Measurements from ENCODE around the gene C6orf132.

The C6orf132 gene

DNA sequence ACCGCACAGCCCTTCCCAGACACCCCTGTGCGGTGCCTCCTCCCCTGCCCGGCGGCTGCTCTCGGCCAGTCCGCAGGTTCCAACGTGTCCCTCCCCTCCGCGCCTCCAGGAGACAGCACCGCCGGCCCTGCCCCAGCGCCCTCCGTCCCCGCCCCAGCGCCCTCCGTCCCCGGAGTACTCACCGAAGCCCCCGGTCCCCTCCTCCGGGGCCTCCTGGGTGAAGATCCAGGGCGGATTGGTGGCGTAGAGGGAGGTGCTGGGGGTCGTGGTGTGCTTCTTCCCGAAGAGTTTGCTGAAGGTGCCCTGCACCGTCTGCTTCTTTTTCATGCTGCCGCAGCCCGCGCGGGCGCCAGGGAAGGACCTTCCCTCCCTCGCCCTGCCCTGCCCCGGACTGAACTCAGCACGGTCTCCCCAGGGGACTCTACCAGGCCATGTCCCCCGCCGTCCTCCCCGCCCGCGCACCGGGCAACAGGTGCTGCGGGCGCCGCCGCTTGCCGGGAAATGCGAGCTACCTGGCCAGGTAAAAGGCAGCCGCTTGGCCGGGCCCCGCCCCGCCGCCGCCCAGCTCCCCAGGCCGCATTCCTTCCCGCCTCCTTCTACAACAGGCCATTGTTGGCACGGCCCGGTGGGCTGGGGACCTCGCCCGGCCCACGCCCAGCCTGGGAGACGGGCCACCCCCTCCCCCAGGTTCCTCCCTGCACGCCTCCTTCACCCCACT, at the start of gene C6orf132 (continued):
- TF ChIP-seq, protein P1, sequence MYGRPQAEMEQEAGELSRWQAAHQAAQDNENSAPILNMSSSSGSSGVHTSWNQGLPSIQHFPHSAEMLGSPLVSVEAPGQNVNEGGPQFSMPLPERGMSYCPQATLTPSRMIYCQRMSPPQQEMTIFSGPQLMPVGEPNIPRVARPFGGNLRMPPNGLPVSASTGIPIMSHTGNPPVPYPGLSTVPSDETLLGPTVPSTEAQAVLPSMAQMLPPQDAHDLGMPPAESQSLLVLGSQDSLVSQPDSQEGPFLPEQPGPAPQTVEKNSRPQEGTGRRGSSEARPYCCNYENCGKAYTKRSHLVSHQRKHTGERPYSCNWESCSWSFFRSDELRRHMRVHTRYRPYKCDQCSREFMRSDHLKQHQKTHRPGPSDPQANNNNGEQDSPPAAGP (tag by site-specific recombination; IDR thresholded peaks at IDR 0.05): peak; percentile 25; the same call in 1 of the 2 replicates
- peak; percentile 89 for TF ChIP-seq ZFHX2 (tag by site-specific recombination; conservative IDR thresholded peaks at IDR 0.05)
- TF ChIP-seq, protein P2, sequence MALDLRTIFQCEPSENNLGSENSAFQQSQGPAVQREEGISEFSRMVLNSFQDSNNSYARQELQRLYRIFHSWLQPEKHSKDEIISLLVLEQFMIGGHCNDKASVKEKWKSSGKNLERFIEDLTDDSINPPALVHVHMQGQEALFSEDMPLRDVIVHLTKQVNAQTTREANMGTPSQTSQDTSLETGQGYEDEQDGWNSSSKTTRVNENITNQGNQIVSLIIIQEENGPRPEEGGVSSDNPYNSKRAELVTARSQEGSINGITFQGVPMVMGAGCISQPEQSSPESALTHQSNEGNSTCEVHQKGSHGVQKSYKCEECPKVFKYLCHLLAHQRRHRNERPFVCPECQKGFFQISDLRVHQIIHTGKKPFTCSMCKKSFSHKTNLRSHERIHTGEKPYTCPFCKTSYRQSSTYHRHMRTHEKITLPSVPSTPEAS (tag by site-specific recombination; IDR thresholded peaks at IDR 0.05): no peak
- TF ChIP-seq, protein P3, sequence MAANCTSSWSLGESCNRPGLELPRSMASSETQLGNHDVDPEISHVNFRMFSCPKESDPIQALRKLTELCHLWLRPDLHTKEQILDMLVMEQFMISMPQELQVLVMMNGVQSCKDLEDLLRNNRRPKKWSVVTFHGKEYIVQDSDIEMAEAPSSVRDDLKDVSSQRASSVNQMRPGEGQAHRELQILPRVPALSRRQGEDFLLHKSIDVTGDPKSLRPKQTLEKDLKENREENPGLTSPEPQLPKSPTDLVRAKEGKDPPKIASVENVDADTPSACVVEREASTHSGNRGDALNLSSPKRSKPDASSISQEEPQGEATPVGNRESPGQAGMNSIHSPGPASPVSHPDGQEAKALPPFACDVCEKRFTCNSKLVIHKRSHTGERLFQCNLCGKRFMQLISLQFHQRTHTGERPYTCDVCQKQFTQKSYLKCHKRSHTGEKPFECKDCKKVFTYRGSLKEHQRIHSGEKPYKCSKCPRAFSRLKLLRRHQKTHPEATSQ (tag by site-specific recombination; IDR thresholded peaks at IDR 0.05): no peak
- TF ChIP-seq, protein P4, sequence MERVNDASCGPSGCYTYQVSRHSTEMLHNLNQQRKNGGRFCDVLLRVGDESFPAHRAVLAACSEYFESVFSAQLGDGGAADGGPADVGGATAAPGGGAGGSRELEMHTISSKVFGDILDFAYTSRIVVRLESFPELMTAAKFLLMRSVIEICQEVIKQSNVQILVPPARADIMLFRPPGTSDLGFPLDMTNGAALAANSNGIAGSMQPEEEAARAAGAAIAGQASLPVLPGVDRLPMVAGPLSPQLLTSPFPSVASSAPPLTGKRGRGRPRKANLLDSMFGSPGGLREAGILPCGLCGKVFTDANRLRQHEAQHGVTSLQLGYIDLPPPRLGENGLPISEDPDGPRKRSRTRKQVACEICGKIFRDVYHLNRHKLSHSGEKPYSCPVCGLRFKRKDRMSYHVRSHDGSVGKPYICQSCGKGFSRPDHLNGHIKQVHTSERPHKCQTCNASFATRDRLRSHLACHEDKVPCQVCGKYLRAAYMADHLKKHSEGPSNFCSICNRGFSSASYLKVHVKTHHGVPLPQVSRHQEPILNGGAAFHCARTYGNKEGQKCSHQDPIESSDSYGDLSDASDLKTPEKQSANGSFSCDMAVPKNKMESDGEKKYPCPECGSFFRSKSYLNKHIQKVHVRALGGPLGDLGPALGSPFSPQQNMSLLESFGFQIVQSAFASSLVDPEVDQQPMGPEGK (tag by site-specific recombination; IDR thresholded peaks at IDR 0.05): 0 out of 2 replicates have a peak, but pooled peaks have one; percentile 42
- peak; percentile 91 for TF ChIP-seq ZNF335 (tag by site-specific recombination; conservative IDR thresholded peaks at IDR 0.05)
- TF ChIP-seq, protein P5, sequence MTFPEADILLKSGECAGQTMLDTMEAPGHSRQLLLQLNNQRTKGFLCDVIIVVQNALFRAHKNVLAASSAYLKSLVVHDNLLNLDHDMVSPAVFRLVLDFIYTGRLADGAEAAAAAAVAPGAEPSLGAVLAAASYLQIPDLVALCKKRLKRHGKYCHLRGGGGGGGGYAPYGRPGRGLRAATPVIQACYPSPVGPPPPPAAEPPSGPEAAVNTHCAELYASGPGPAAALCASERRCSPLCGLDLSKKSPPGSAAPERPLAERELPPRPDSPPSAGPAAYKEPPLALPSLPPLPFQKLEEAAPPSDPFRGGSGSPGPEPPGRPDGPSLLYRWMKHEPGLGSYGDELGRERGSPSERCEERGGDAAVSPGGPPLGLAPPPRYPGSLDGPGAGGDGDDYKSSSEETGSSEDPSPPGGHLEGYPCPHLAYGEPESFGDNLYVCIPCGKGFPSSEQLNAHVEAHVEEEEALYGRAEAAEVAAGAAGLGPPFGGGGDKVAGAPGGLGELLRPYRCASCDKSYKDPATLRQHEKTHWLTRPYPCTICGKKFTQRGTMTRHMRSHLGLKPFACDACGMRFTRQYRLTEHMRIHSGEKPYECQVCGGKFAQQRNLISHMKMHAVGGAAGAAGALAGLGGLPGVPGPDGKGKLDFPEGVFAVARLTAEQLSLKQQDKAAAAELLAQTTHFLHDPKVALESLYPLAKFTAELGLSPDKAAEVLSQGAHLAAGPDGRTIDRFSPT (tag by site-specific recombination; IDR thresholded peaks at IDR 0.05): peak; percentile 17; the same call in 1 of the 2 replicates
- TF ChIP-seq, protein P6, sequence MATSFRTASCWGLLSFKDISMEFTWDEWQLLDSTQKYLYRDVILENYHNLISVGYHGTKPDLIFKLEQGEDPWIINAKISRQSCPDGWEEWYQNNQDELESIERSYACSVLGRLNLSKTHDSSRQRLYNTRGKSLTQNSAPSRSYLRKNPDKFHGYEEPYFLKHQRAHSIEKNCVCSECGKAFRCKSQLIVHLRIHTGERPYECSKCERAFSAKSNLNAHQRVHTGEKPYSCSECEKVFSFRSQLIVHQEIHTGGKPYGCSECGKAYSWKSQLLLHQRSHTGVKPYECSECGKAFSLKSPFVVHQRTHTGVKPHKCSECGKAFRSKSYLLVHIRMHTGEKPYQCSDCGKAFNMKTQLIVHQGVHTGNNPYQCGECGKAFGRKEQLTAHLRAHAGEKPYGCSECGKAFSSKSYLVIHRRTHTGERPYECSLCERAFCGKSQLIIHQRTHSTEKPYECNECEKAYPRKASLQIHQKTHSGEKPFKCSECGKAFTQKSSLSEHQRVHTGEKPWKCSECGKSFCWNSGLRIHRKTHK (tag by site-specific recombination; IDR thresholded peaks at IDR 0.05): no peak
- TF ChIP-seq ZNF544 (tag by site-specific recombination; IDR thresholded peaks at IDR 0.05): no peak
- no peak for TF ChIP-seq ZNF324 (tag by site-specific recombination; IDR thresholded peaks at IDR 0.05)
- TF ChIP-seq, protein P7, sequence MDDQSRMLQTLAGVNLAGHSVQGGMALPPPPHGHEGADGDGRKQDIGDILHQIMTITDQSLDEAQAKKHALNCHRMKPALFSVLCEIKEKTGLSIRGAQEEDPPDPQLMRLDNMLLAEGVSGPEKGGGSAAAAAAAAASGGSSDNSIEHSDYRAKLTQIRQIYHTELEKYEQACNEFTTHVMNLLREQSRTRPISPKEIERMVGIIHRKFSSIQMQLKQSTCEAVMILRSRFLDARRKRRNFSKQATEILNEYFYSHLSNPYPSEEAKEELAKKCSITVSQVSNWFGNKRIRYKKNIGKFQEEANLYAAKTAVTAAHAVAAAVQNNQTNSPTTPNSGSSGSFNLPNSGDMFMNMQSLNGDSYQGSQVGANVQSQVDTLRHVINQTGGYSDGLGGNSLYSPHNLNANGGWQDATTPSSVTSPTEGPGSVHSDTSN (CRISPR knock-in tag; IDR thresholded peaks at IDR 0.05): no peak
- no peak for TF ChIP-seq ZNF404 (tag by site-specific recombination; IDR thresholded peaks at IDR 0.05)
- peak; percentile 98 for TF ChIP-seq SCRT2 (tag by site-specific recombination; IDR thresholded peaks at IDR 0.05)
- no peak for TF ChIP-seq ZNF843 (tag by site-specific recombination; IDR thresholded peaks at IDR 0.05)
- peak; percentile 67; the same call in 1 of the 2 replicates for TF ChIP-seq ZNF501 (tag by site-specific recombination; IDR thresholded peaks at IDR 0.05)
- TF ChIP-seq EGR2 (tag by site-specific recombination; IDR thresholded peaks at IDR 0.05; ENCODE audit: low read depth): peak; percentile 80
- peak; percentile 49; the same call in 1 of the 2 replicates for TF ChIP-seq ZNF121 (tag by site-specific recombination; IDR thresholded peaks at IDR 0.05)
- TF ChIP-seq, protein P8, sequence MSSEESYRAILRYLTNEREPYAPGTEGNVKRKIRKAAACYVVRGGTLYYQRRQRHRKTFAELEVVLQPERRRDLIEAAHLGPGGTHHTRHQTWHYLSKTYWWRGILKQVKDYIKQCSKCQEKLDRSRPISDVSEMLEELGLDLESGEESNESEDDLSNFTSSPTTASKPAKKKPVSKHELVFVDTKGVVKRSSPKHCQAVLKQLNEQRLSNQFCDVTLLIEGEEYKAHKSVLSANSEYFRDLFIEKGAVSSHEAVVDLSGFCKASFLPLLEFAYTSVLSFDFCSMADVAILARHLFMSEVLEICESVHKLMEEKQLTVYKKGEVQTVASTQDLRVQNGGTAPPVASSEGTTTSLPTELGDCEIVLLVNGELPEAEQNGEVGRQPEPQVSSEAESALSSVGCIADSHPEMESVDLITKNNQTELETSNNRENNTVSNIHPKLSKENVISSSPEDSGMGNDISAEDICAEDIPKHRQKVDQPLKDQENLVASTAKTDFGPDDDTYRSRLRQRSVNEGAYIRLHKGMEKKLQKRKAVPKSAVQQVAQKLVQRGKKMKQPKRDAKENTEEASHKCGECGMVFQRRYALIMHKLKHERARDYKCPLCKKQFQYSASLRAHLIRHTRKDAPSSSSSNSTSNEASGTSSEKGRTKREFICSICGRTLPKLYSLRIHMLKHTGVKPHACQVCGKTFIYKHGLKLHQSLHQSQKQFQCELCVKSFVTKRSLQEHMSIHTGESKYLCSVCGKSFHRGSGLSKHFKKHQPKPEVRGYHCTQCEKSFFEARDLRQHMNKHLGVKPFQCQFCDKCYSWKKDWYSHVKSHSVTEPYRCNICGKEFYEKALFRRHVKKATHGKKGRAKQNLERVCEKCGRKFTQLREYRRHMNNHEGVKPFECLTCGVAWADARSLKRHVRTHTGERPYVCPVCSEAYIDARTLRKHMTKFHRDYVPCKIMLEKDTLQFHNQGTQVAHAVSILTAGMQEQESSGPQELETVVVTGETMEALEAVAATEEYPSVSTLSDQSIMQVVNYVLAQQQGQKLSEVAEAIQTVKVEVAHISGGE (tag by site-specific recombination; conservative IDR thresholded peaks at IDR 0.05; ENCODE audit: low read depth): no peak
- TF ChIP-seq GLIS1 (tag by site-specific recombination; IDR thresholded peaks at IDR 0.05): peak; percentile 24
- TF ChIP-seq, protein P9, sequence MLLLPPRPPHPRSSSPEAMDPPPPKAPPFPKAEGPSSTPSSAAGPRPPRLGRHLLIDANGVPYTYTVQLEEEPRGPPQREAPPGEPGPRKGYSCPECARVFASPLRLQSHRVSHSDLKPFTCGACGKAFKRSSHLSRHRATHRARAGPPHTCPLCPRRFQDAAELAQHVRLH (tag by site-specific recombination; IDR thresholded peaks at IDR 0.05): no peak
- no peak for TF ChIP-seq ZNF37A (tag by site-specific recombination; IDR thresholded peaks at IDR 0.05)
- peak; percentile 50; the same call in 1 of the 2 replicates for TF ChIP-seq ZBTB20 (tag by site-specific recombination; IDR thresholded peaks at IDR 0.05)
- no peak for TF ChIP-seq ZNF585B (tag by site-specific recombination; IDR thresholded peaks at IDR 0.05)
- no peak for TF ChIP-seq ZNF16 (tag by site-specific recombination; IDR thresholded peaks at IDR 0.05; ENCODE audit: low read depth)
- TF ChIP-seq KLF8 (tag by site-specific recombination; IDR thresholded peaks at IDR 0.05): peak; percentile 61; the same call in 1 of the 2 replicates
